Smooth muscle cell of trachea (primary cell): ENCODE measurements around the gene DACT3. TPM values are rescaled to one million over a fixed set of nuclear protein-coding genes. Genes with fewer than 3 reads are reported as not detected.

ENCODE experiments used
- total RNA-seq: library from RNA; depleted of rRNA; stranded (reverse); fragments of >200 nt; gene quantifications from 2 replicates; pipeline ENCODE4 v1.2.1, GENCODE V29; 2014

DACT3 gene
- 6.5 and 15.5 TPM in 2 replicates for total RNA-seq

GRCh38 chr19:46661020-46661731 lies at the start of gene DACT3:
Gene DACT3, minus strand, starts transcription at chr19:46661182. Its CDS starts 118 bp downstream, at chr19:46661064.

GRCh38 chr19:46635920-46636761 lies 24.8 kb downstream of the DACT3 start, which contains the start of gene GNG8:
Gene GNG8, minus strand, starts transcription at chr19:46636202. Its CDS starts 1,520 bp downstream, at chr19:46634682.

GRCh38 chr19:46624958-46625661 lies 35.9 kb downstream of the DACT3 start, which contains the start of gene PTGIR:
Gene PTGIR, minus strand, starts transcription at chr19:46625089. Its CDS starts 864 bp downstream, at chr19:46624225.

DNA sequence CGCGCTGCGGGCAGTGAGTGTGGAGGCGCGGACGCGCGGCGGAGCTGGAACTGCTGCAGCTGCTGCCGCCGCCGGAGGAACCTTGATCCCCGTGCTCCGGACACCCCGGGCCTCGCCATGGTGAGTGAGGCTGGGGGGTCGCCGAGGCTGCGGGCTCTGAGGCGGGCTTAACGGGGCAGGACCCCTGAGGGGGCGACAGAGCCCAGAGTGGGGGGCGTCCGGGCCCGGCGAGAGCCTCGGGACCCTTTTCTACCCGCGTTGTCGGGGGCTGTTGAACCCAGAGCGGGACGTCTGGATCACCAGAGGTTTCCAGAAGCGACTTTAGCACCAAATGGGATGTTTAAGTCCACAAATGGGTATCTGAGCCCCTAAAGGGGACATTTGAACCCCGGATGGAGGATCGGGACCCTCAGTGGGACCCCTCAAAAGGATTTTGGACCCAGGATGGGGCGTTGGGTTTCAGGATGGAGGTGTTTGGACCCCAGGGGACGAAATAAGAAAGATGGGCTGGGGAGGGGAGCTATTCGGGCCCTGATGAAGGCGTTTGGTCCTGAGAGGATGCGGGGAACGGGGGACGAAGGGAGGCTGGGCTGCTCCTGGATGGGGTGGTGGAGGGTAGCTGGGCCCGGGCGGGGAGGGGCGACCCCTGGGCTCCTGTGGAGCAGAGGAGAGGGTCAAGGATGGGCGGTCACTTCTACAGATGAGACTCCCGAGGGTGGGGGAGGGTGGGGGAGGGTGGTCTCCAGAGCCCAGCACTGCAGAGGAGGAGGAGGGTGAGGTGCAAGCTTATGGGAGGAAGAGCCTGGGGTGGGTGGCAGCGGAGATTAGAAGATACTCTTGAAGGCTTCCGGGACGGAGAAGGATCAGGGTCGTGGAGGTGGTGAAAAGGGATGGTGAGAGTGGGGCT lies 59.4 kb downstream of the DACT3 start, which contains the start of gene CALM3:
TSS of gene CALM3 (plus strand) at position 13 of the 907 bp plus-strand sequence. CDS start at position 118, 105 bp downstream.

Other genes starting within 250 kb of the DACT3 start
- gene CCDC8, start 247.6 kb downstream of the DACT3 start, total RNA-seq: 29.8 and 34.2 TPM in 2 replicates
- under 0.01 and 0.15 TPM in 2 replicates for gene PNMA8C, start 232.2 kb downstream of the DACT3 start, total RNA-seq
- 2.5 and 17.3 TPM in 2 replicates for gene PNMA8A, start 189.6 kb downstream of the DACT3 start, total RNA-seq
- 2.8 and 5.6 TPM in 2 replicates for gene PNMA8B, start 165.3 kb downstream of the DACT3 start, total RNA-seq
- gene CALM3, start 59.9 kb downstream of the DACT3 start, total RNA-seq: 245 and 374 TPM in 2 replicates
- 2.9 and 6.8 TPM in 2 replicates for gene PTGIR, start 36.1 kb downstream of the DACT3 start, total RNA-seq
- gene GNG8, start 25.0 kb downstream of the DACT3 start, total RNA-seq: not detected in 2 replicates
- 17.4 and 23.0 TPM in 2 replicates for gene PRKD2, start 55.9 kb upstream of the DACT3 start, total RNA-seq
- gene FKRP, start 84.9 kb upstream of the DACT3 start, total RNA-seq: 19.2 and 29.4 TPM in 2 replicates
- gene STRN4, start 85.3 kb upstream of the DACT3 start, total RNA-seq: 44.2 and 97.3 TPM in 2 replicates
- 126 and 275 TPM in 2 replicates for gene SLC1A5, start 127.4 kb upstream of the DACT3 start, total RNA-seq
- 169 and 172 TPM in 2 replicates for gene AP2S1, start 189.7 kb upstream of the DACT3 start, total RNA-seq
- gene ARHGAP35, start 199.8 kb upstream of the DACT3 start, total RNA-seq: 44.7 and 49.3 TPM in 2 replicates